Esophagus squamous epithelium (tissue), 4 donors: ENCODE data around the gene CDC123.

Experiments
- CTCF ChIP-seq, 6 experiments: fragments of 450-650 bp in 4 of 6; fragments of 200-600 bp in 2 of 6; sonication (generic) in 2 of 6; IDR thresholded peaks; one replicate each; pipeline ENCODE4 v1.5.1; 2016 to 2019; ENCODE audit warnings: antibody characterized with exemption in 6 of 6, mild to moderate bottlenecking in 4 of 6, moderate library complexity in 4 of 6
- POLR2A ChIP-seq, 4 donors: fragments of 450-650 bp; IDR thresholded peaks; one replicate each; pipeline ENCODE4 v1.6.1; 2017; ENCODE audit warnings: antibody characterized with exemption in 4 of 4, mild to moderate bottlenecking in 4 of 4, moderate library complexity in 3 of 4

DNA sequence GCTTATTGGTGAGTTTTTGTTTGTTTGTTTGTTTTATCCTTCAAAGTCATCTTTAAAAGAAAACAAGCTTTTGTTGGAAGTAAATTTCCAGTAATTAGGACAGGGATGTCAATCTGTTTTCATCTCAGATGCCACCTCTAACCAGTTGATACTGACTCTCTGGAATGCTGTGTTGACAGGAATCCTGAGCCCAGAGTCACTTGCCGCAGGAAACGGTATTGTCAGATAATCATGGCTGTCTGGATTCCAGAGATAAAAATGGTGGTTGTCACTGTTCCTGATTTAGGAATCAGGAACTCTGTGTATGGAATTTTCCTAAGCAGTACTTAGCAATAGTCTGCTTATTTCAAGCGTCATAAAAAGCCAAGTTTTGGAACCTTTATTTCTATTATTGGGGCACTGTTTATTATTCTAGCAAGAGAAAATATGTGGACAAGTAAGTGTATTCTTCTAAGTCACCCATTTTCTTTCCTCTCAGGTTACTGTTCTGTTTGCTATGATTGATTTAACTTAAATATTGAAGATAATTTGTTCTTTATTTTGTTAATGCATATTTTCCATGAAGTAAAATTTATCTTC is 39.2 kb downstream of the CDC123 start:
- TF ChIP-seq CTCF (IDR thresholded peaks at IDR 0.05), result no peak
- no peak for TF ChIP-seq POLR2A (IDR thresholded peaks at IDR 0.05)
